ENCODE data around the gene ITIH4. TPM values are rescaled to one million over a fixed set of nuclear protein-coding genes. Genes with fewer than 3 reads are reported as not detected.

The ITIH4 gene
- total RNA-seq, 3 donors from 2014 or later (not counting 1 experiment from before 2014, with no cell fraction given): 28.2 to 33.0 (median 32.8) TPM

DNA sequence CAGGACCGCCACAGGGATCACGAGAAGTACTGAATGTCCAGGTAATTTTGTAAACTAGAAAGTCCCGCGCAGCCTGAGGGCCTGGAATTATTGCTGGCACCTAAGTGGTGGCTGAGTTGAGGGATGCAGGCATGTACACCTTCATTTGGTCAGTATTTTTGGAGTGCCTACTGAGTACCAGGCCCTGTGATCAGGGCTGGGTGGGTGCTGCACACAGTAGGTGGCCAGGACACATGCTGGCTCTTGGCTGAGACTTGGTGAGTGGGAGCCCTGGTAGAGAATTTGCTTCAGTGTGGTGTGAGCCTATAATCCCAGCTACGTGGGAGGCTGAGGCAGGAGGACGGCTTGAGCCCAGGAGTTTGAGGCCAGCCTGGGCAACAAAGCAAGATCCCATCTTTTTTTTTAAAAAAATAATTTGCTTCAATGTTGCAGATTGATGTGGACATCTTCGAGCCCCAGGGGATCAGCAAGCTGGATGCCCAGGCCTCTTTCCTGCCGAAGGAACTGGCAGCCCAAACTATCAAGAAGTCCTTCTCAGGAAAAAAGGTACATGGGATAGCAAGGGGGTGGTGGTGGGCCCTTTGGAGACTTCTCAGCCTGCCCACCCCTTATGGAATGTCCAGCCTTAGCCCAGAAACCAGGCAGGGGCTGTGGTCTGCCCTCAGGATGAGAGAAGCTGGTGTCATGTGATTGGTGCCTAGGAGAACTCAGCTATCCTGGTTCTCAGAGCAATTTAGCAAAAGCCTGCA is 50.5 kb downstream of the ITIH4 start:
- Histone ChIP-seq H3K4me1 (ENCODE audit: control insufficient read depth, insufficient read depth, low read length) (peaks cover 22% of the 10 kb centered on the region), H3K9me3 (ENCODE audit: control insufficient read depth, insufficient read depth, low read length) (no peaks in the 10 kb centered on the region), H3K27me3 (ENCODE audit: control insufficient read depth, insufficient read depth, low read length) (no peaks in the 10 kb centered on the region), H3K27ac (ENCODE audit: low read length) (peak overlapping the region; percentile 21), H3K36me3 (ENCODE audit: control insufficient read depth, insufficient read depth, low read length) (no peaks in the 10 kb centered on the region), H3K4me3 (ENCODE audit: low read length) (no peak overlapping the region)
- peaks cover 6 to 25% of the 10 kb centered on the region in 2 donors for H3K4me1 Mint-ChIP-seq
- ATAC-seq (no peak), DNase-seq (peak in 1 of 2 donors; percentile 6)
- intact Hi-C loops (cut with micrococcal nuclease): no loop called here
- no peaks in the 10 kb centered on the region for H3K9me3 Mint-ChIP-seq
- H3K27ac Mint-ChIP-seq: no peak overlapping the region
- 89% methylated on average over 8 of the region's 8 CpGs for WGBS (ENCODE audit: insufficient coverage)
- H3K27me3 Mint-ChIP-seq (ENCODE audit: low read depth in 2 of 2): peaks cover 0 to 3% of the 10 kb centered on the region in 2 donors
- TF ChIP-seq CTCF (IDR thresholded peaks at IDR 0.05): no peak
- no peaks in the 10 kb centered on the region for H3K36me3 Mint-ChIP-seq
- no peak overlapping the region for H3K4me3 Mint-ChIP-seq

DNA sequence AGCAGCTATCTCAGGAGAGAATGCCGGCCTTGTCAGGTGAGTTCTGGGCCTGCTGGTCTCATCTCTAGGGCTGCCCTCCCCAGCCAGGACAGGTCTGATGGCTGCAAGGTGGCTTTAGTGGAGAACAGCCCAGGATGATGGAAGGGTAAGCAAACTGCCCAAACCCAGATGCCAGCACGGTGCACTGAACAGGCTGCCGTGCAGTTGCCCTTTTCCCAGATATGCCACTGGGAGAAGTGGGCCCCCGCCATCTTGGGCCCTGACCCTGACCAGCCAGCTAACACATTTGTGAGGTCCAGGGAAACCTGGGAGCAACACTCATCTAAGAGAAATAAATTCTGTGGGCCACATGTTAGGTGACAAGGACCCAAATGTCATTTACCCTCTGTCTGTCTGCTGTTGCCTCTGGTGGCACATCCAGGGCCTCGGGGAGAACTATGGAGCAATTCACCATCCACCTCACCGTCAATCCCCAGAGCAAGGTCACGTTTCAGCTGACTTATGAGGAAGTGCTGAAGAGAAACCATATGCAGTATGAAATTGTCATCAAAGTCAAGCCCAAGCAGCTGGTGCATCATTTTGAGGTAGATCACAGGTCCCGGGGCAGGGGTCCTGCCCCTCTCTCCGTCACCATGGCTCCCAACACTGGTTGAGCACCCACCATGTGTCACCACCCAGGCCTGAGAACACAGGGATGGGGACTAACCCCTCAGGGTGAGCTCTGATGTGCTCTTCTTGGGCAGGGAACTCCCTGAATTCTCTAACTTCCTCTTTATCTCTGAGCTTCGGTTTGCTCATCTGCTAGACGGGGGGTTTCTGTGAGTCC is 51.2 kb downstream of the ITIH4 start:
- no peaks in the 10 kb centered on the region for H3K9me3 ChIP-seq (ENCODE audit: control insufficient read depth, insufficient read depth, low read length)
- no peaks in the 10 kb centered on the region for H3K27me3 ChIP-seq (ENCODE audit: control insufficient read depth, insufficient read depth, low read length)
- ATAC-seq (peak in 1 of 3 donors; percentile 50), DNase-seq (peak in 1 of 2 donors; percentile 11)
- no peak overlapping the region for H3K27ac Mint-ChIP-seq
- H3K9me3 Mint-ChIP-seq: no peaks in the 10 kb centered on the region
- H3K27me3 Mint-ChIP-seq (ENCODE audit: low read depth in 2 of 2): peaks cover 0 to 3% of the 10 kb centered on the region in 2 donors
- no peak for TF ChIP-seq CTCF (IDR thresholded peaks at IDR 0.05)
- H3K4me1 ChIP-seq (ENCODE audit: control insufficient read depth, insufficient read depth, low read length): peaks cover 22% of the 10 kb centered on the region
- no peaks in the 10 kb centered on the region for H3K36me3 Mint-ChIP-seq
- no peak overlapping the region for H3K4me3 Mint-ChIP-seq
- 66% methylated on average over 11 of the region's 11 CpGs for whole genome bisulfite sequencing (ENCODE audit: insufficient coverage)
- H3K36me3 ChIP-seq (ENCODE audit: control insufficient read depth, insufficient read depth, low read length): no peaks in the 10 kb centered on the region
- no peak overlapping the region for H3K4me3 ChIP-seq (ENCODE audit: low read length)
- H3K27ac ChIP-seq (ENCODE audit: low read length): peak overlapping the region; percentile 21
- H3K4me1 Mint-ChIP-seq: peaks cover 6 to 25% of the 10 kb centered on the region in 2 donors
- intact Hi-C loops (cut with micrococcal nuclease): no loop called here

DNA sequence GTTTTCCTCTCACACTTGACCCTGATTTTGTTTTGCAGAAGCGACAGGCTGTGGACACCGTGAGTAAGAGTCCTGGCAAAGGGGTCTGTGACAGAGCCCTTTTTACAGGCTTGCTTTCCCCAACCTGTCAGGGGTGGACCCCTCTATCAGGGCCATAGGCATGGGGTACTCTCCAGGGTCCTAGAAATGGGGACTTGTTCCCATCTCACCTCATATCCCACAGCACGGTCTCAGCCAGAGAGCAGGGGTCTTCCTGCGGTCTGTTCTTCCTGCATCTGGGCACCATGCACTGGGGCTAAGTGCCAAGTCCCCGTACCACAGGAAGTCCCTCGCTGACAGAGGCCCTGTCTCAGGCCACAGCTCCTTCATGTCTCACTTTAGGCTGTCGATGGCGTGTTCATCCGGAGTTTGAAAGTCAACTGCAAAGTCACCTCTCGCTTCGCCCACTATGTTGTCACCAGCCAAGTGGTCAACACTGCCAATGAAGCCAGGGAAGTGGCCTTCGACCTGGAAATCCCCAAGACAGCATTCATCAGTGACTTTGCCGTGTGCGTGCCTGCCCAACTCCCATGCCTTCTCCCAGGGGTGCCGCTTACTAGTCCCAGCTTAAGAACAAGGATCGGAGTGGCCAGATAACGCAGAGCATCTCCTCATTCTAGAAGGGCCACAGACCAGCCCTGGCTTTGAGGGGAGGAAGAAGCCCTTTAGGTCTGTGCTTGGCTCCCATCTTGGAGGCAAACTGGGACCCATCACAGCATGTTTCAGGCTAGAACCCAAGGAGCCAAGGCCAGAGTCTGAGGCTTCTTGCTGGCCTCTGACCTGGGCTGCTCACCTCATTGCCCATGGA is 52.3 kb downstream of the ITIH4 start:
- Mint-ChIP-seq H3K36me3 (no peaks in the 10 kb centered on the region), H3K27me3 (ENCODE audit: low read depth in 2 of 2) (peaks cover 0 to 3% of the 10 kb centered on the region in 2 donors), H3K27ac (peak overlapping the region in 1 of 2 donors; percentile 32), H3K9me3 (no peaks in the 10 kb centered on the region), H3K4me1 (peaks cover 6 to 25% of the 10 kb centered on the region in 2 donors), H3K4me3 (no peak overlapping the region)
- 53% methylated on average over 17 of the region's 17 CpGs for WGBS (ENCODE audit: insufficient coverage)
- Histone ChIP-seq H3K27me3 (ENCODE audit: control insufficient read depth, insufficient read depth, low read length) (no peaks in the 10 kb centered on the region), H3K4me1 (ENCODE audit: control insufficient read depth, insufficient read depth, low read length) (peaks cover 22% of the 10 kb centered on the region), H3K9me3 (ENCODE audit: control insufficient read depth, insufficient read depth, low read length) (no peaks in the 10 kb centered on the region), H3K36me3 (ENCODE audit: control insufficient read depth, insufficient read depth, low read length) (no peaks in the 10 kb centered on the region), H3K4me3 (ENCODE audit: low read length) (no peak overlapping the region), H3K27ac (ENCODE audit: low read length) (peak overlapping the region; percentile 21)
- TF ChIP-seq CTCF (IDR thresholded peaks at IDR 0.05): no peak
- intact Hi-C loops (cut with micrococcal nuclease): no loop called here
- ATAC-seq: peak in 2 of 3 donors; percentile 46 to 51
- peak in 1 of 2 donors; percentile 14 for DNase-seq

Measured in natural killer cell (primary cell).